ENCODE results near the gene SERF1A.
"Not testable (repeated sequence)": the region's sequence is repeated elsewhere in the genome, so short reads cannot be mapped to it uniquely, and the experiment has no call there.

SERF1A gene

DNA sequence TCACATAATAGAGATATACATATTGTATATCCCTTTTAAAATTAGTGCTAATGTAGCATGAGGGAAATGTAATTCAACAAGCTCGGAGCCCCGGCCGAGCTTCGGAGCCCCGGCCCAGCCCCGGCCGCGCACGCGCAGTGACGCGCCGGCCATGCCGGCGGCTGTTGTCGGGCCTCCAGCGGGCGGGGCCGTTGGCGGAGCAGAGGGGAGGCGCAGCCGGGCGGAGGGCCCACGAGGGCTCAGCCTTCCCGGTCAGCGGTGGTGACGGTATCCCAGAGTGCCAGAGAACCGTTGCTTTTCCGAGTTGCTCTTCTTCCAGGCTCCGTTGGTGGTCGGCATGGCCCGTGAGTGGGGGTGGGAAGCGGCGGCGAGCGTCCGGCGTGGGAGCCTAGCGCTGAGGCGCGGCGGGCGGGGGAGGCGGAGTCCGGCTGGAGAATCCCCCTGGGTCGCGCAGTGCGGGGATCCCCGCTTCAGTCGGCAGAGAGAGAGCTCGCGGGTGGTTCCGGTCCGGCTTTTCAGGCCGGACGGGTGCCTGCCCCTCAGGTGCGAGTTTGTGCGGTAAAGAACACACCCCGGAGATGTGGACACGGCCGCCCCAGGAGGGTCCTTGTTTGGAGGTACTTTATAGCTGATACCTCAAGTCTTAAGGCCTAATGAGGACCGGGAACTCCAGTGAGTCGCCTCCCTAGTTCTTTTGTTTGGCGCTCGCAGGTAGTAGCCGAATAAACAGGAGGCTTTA lies at the start of gene SERF1A:
Gene SERF1A, plus strand, starts transcription at position 137 of the 739 bp plus-strand sequence. Its CDS starts 201 bp downstream, at position 338.
- not testable (repeated sequence) for H3K4me3 ChIP-seq (ENCODE audit: low read length); H3K4me2 ChIP-seq (ENCODE audit: low read depth, low read length); H3K9me3 ChIP-seq (replicated peaks; ENCODE audit: insufficient read depth, low read length)

DNA sequence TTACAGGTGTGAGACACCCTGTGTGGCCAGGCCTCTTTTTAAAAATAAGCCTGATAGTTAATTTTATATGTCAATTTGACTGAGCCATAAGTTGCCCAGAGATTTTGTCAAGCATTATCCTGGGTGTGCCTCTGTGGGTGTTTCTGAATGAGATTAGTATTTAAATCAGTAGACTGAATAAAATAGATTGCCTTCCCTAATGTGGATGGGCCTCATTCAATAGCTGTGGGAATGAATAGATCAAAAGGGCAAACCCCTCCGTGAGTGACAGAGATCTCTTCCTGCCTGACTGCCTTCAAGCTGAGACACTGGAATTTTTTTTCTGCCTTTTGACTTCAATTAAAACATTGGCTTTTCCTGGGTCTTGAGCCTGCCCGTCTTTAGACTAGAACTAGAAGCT lies 33.7 kb upstream of the SERF1A start:
- H3K27me3 ChIP-seq (replicated peaks; ENCODE audit: insufficient read depth, low read length); H3K4me2 ChIP-seq (ENCODE audit: low read depth, low read length); H3F3A ChIP-seq (ENCODE audit: insufficient read depth, low read length); H4K20me1 ChIP-seq (ENCODE audit: insufficient read depth, low read length); H3K4me3 ChIP-seq (ENCODE audit: low read length); H2AFZ ChIP-seq (ENCODE audit: low read length); DNase-seq; H3K79me2 ChIP-seq (ENCODE audit: low read length); H3K36me3 ChIP-seq (replicated peaks; ENCODE audit: insufficient read depth, low read length); H3K4me1 ChIP-seq (ENCODE audit: low read length); H3K9ac ChIP-seq (ENCODE audit: low read length); H3K27ac ChIP-seq (ENCODE audit: low read length); H3K9me3 ChIP-seq (replicated peaks; ENCODE audit: insufficient read depth, low read length); H3K9me2 ChIP-seq (replicated peaks; ENCODE audit: insufficient read depth, low read length): not testable (repeated sequence)

More for the DNA sequence above, at the start of gene SERF1A:
- DNase-seq; H3K4me1 ChIP-seq (ENCODE audit: low read length); H3K79me2 ChIP-seq (ENCODE audit: low read length); H3K27ac ChIP-seq (ENCODE audit: low read length); H3K36me3 ChIP-seq (replicated peaks; ENCODE audit: insufficient read depth, low read length); H4K20me1 ChIP-seq (ENCODE audit: insufficient read depth, low read length); H3K27me3 ChIP-seq (replicated peaks; ENCODE audit: insufficient read depth, low read length); H2AFZ ChIP-seq (ENCODE audit: low read length); H3K9me2 ChIP-seq (replicated peaks; ENCODE audit: insufficient read depth, low read length); H3F3A ChIP-seq (ENCODE audit: insufficient read depth, low read length); H3K9ac ChIP-seq (ENCODE audit: low read length): not testable (repeated sequence)

DNA sequence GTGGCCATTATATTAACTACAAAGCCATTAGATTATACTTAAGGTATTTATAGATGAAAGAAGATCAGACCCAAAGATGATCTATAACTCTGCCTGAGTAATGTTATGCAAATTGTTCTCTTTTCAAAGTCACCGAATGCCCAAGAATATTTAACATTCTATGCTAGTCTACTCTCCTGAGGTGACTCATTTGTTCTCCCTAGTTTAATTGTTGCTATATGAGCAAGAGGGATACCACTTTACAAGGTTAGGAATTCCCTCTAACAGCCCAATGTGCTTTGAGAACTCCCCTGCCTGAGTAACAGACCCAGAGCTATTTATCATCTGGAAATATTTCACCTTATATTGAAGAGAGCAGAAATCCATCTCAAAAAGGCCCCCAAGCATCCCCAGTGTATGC lies 29.8 kb upstream of the SERF1A start:
- H3K36me3 ChIP-seq (replicated peaks; ENCODE audit: insufficient read depth, low read length); H3K4me3 ChIP-seq (ENCODE audit: low read length); H3K27ac ChIP-seq (ENCODE audit: low read length); H3K4me1 ChIP-seq (ENCODE audit: low read length); H3K79me2 ChIP-seq (ENCODE audit: low read length); DNase-seq; H3K4me2 ChIP-seq (ENCODE audit: low read depth, low read length); H3K27me3 ChIP-seq (replicated peaks; ENCODE audit: insufficient read depth, low read length); H3F3A ChIP-seq (ENCODE audit: insufficient read depth, low read length); H4K20me1 ChIP-seq (ENCODE audit: insufficient read depth, low read length); H3K9ac ChIP-seq (ENCODE audit: low read length); H3K9me2 ChIP-seq (replicated peaks; ENCODE audit: insufficient read depth, low read length); H2AFZ ChIP-seq (ENCODE audit: low read length); H3K9me3 ChIP-seq (replicated peaks; ENCODE audit: insufficient read depth, low read length): not testable (repeated sequence)

DNA sequence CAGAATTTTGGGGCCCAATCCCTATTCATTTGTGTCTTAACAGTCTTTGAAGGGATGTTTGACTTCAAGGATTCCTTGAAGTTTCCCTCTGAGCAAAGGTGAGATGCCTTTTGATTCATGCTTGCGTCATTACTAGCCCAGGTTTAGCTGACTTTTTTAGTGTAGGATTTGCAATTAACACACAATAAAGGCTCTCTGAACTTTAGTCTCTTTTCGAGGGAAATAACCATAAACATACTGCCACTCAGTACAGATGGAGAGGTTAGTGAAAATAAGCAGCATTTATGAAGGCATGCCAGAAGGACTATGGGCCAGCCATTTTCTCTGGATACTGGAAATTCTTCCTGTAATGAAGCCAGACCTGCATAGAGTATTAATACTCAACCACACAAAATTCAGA lies 4.4 kb upstream of the SERF1A start:
- not testable (repeated sequence) for H3K9me2 ChIP-seq (replicated peaks; ENCODE audit: insufficient read depth, low read length); H3K4me3 ChIP-seq (ENCODE audit: low read length); H3K9me3 ChIP-seq (replicated peaks; ENCODE audit: insufficient read depth, low read length); DNase-seq; H3K4me1 ChIP-seq (ENCODE audit: low read length); H3K27me3 ChIP-seq (replicated peaks; ENCODE audit: insufficient read depth, low read length); H3K79me2 ChIP-seq (ENCODE audit: low read length); H3F3A ChIP-seq (ENCODE audit: insufficient read depth, low read length); H3K27ac ChIP-seq (ENCODE audit: low read length); H3K9ac ChIP-seq (ENCODE audit: low read length); H2AFZ ChIP-seq (ENCODE audit: low read length); H3K4me2 ChIP-seq (ENCODE audit: low read depth, low read length); H4K20me1 ChIP-seq (ENCODE audit: insufficient read depth, low read length); H3K36me3 ChIP-seq (replicated peaks; ENCODE audit: insufficient read depth, low read length)

DNA sequence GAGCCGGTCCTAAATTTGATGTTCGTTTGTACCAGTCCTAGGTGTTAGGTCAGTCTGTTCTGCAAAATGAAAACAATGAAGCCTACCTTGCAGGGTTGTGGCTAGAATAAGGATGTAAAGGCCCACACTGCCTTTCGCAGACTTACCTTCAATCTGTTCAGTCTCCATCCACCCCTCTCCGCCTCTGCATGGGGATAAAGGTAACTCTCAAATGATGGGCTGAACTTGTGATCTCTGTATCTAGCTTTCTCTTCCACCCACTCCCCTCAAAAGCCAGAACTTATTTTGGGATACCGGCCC lies 753 bp downstream of the SERF1A start:
- not testable (repeated sequence) for H3K9me2 ChIP-seq (replicated peaks; ENCODE audit: insufficient read depth, low read length); H3K4me2 ChIP-seq (ENCODE audit: low read depth, low read length); H3K79me2 ChIP-seq (ENCODE audit: low read length); H3K27ac ChIP-seq (ENCODE audit: low read length); DNase-seq; H4K20me1 ChIP-seq (ENCODE audit: insufficient read depth, low read length); H3K36me3 ChIP-seq (replicated peaks; ENCODE audit: insufficient read depth, low read length); H3K4me1 ChIP-seq (ENCODE audit: low read length); H3K9me3 ChIP-seq (replicated peaks; ENCODE audit: insufficient read depth, low read length); H3K27me3 ChIP-seq (replicated peaks; ENCODE audit: insufficient read depth, low read length); H2AFZ ChIP-seq (ENCODE audit: low read length); H3K9ac ChIP-seq (ENCODE audit: low read length); H3K4me3 ChIP-seq (ENCODE audit: low read length); H3F3A ChIP-seq (ENCODE audit: insufficient read depth, low read length)

DNA sequence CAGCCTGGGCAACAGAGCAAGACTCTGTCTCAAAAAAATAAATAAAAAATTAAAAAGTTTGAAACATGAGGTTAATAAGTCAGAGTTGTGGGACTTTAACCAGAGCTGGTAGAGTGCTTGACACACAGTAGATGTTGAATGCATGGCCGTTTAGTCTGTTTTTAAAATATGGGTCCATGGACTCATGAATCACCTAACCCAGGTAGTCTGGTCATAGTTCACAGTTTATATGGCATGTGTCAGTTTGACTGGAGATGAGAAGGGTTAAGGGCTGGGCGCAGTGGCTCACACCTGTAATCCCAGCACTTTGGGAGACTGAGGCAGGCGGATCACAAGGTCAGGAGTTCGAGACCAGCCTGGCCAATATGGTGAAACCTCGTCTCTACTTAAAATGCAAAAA lies 6.2 kb downstream of the SERF1A start:
- H3K9me2 ChIP-seq (replicated peaks; ENCODE audit: insufficient read depth, low read length); H3K79me2 ChIP-seq (ENCODE audit: low read length); H4K20me1 ChIP-seq (ENCODE audit: insufficient read depth, low read length): not testable (repeated sequence)

DNA sequence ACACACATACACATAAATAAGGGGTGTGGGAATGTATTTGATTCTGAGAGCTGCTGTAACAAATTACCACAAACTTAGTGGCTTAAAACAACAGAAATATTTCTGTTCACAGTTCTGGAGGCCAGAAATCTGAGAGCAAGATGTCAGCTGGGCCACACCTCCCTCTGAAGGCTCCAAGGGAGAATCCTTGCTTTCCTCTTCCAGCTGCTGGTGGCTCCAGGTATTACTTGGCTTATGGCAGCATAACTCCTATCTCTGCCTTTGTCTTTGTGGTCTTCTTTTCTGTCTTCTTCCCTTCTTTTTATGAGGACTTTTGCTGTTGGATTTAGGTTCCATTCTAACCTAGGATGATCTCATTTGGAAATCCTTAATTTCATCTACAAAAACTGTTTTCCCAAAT lies 16.4 kb downstream of the SERF1A start:
- not testable (repeated sequence) for H3K27me3 ChIP-seq (replicated peaks; ENCODE audit: insufficient read depth, low read length); H4K20me1 ChIP-seq (ENCODE audit: insufficient read depth, low read length); H3K9me3 ChIP-seq (replicated peaks; ENCODE audit: insufficient read depth, low read length); H3K4me3 ChIP-seq (ENCODE audit: low read length); H3K9me2 ChIP-seq (replicated peaks; ENCODE audit: insufficient read depth, low read length); H3K27ac ChIP-seq (ENCODE audit: low read length); H2AFZ ChIP-seq (ENCODE audit: low read length); H3K4me2 ChIP-seq (ENCODE audit: low read depth, low read length); DNase-seq; H3F3A ChIP-seq (ENCODE audit: insufficient read depth, low read length); H3K79me2 ChIP-seq (ENCODE audit: low read length); H3K4me1 ChIP-seq (ENCODE audit: low read length); H3K36me3 ChIP-seq (replicated peaks; ENCODE audit: insufficient read depth, low read length); H3K9ac ChIP-seq (ENCODE audit: low read length)

More for the DNA sequence above, 6.2 kb downstream of the SERF1A start:
- not testable (repeated sequence) for H3K27me3 ChIP-seq (replicated peaks; ENCODE audit: insufficient read depth, low read length); H3K4me2 ChIP-seq (ENCODE audit: low read depth, low read length); H3K27ac ChIP-seq (ENCODE audit: low read length); H3K4me1 ChIP-seq (ENCODE audit: low read length); H3K4me3 ChIP-seq (ENCODE audit: low read length); DNase-seq; H2AFZ ChIP-seq (ENCODE audit: low read length); H3K36me3 ChIP-seq (replicated peaks; ENCODE audit: insufficient read depth, low read length); H3F3A ChIP-seq (ENCODE audit: insufficient read depth, low read length); H3K9me3 ChIP-seq (replicated peaks; ENCODE audit: insufficient read depth, low read length); H3K9ac ChIP-seq (ENCODE audit: low read length)

DNA sequence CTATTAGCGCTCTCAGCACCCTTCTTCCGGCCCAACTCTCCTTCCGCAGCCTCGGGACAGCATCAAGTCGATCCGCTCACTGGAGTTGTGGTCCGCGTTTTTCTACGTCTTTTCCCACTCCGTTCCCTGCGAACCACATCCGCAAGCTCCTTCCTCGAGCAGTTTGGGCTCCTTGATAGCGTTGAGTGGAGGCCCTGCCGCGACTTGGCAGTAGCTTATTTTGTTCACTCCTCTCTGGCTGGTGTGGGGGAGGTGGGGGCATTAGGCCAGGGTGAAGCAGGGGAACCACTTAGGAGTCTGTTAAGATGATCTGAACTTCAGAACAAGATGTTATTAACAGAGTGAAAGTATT lies 24.7 kb downstream of the SERF1A start:
- H3K27me3 ChIP-seq (replicated peaks; ENCODE audit: insufficient read depth, low read length); H3K9me3 ChIP-seq (replicated peaks; ENCODE audit: insufficient read depth, low read length); H4K20me1 ChIP-seq (ENCODE audit: insufficient read depth, low read length); H3K4me2 ChIP-seq (ENCODE audit: low read depth, low read length); H3K9ac ChIP-seq (ENCODE audit: low read length); H2AFZ ChIP-seq (ENCODE audit: low read length); DNase-seq; H3K36me3 ChIP-seq (replicated peaks; ENCODE audit: insufficient read depth, low read length); H3K4me1 ChIP-seq (ENCODE audit: low read length); H3F3A ChIP-seq (ENCODE audit: insufficient read depth, low read length); H3K27ac ChIP-seq (ENCODE audit: low read length); H3K4me3 ChIP-seq (ENCODE audit: low read length); H3K79me2 ChIP-seq (ENCODE audit: low read length); H3K9me2 ChIP-seq (replicated peaks; ENCODE audit: insufficient read depth, low read length): not testable (repeated sequence)

Measured in MM.1S (cell line).